WTC11 (cell line): Measurements from ENCODE around the gene MXRA8. TPM values are rescaled to one million over a fixed set of nuclear protein-coding genes. Genes with fewer than 3 reads are reported as not detected.

Experiments
- ATAC-seq: fragments of 200-7000 bp; cut with Tn5 transposase; 2 replicates; pipeline ENCODE4 v1.10.0; 2021; ENCODE audit warnings: mild to moderate bottlenecking, moderate library complexity
- CTCF ChIA-PET: fragments of 300-600 bp; sonication (Branson Sonifier 250); formaldehyde crosslinking; loops from one replicate; lab custom pipeline; 2021; ENCODE audit warnings: antibody characterized with exemption; lab: Charles Lee
- POLR2A ChIA-PET: fragments of 350-600 bp; sonication (Branson Sonifier 250); formaldehyde crosslinking; loops from one replicate; lab custom pipeline; 2021; ENCODE audit warnings: antibody characterized with exemption; lab: Charles Lee
- DNase-seq: peaks from one replicate; pipeline ENCODE4 v3.0.0; 2021; ENCODE audit warnings: low spot score
- H3K27ac Mint-ChIP-seq: 2 replicates; pipeline ENCODE4 v1.8.0; 2021; ENCODE audit warnings: mixed read lengths
- H3K27me3 Mint-ChIP-seq: 2 replicates; pipeline ENCODE4 v1.8.0; 2021; ENCODE audit warnings: low read depth, mild to moderate bottlenecking, moderate library complexity, mixed read lengths
- H3K36me3 Mint-ChIP-seq: 2 replicates; pipeline ENCODE4 v1.8.0; 2021; ENCODE audit warnings: mixed read lengths
- H3K4me1 Mint-ChIP-seq: 2 replicates; pipeline ENCODE4 v1.8.0; 2022; ENCODE audit warnings: mixed read lengths
- H3K4me3 Mint-ChIP-seq: 2 replicates; pipeline ENCODE4 v1.8.0; 2021; ENCODE audit warnings: mild to moderate bottlenecking, moderate library complexity, mixed read lengths
- H3K9me3 Mint-ChIP-seq: 2 replicates; pipeline ENCODE4 v1.8.0; 2021; ENCODE audit warnings: mixed read lengths
- AR ChIP-seq: fragments of 250-450 bp; sonication (Bioruptor Pico); IDR thresholded peaks from 2 replicates; pipeline ENCODE4 v1.9.0; 2021; ENCODE audit warnings: mild to moderate bottlenecking
- ATF1 ChIP-seq: sonication (generic); formaldehyde crosslinking; IDR thresholded peaks from 2 replicates; pipeline ENCODE4 v1.8.1; 2023; ENCODE audit warnings: mild to moderate bottlenecking, moderate library complexity, missing genetic modification reagents
- ATF3 ChIP-seq: sonication (generic); formaldehyde crosslinking; conservative IDR thresholded peaks from 2 replicates; pipeline ENCODE4 v1.8.1; 2022; ENCODE audit warnings: mild to moderate bottlenecking, missing genetic modification reagents
- CREM ChIP-seq: sonication (generic); formaldehyde crosslinking; IDR thresholded peaks from 2 replicates; pipeline ENCODE4 v1.8.1; 2022; ENCODE audit warnings: mild to moderate bottlenecking, missing genetic modification reagents, moderate library complexity
- FOXP4 ChIP-seq: sonication (generic); formaldehyde crosslinking; IDR thresholded peaks from 2 replicates; pipeline ENCODE4 v1.8.0; 2022; ENCODE audit warnings: mild to moderate bottlenecking, missing genetic modification reagents
- IRF2 ChIP-seq: sonication (generic); formaldehyde crosslinking; IDR thresholded peaks from 2 replicates; pipeline ENCODE4 v1.8.0; 2022; ENCODE audit warnings: low read depth, missing genetic modification reagents, borderline replicate concordance
- NR3C1 ChIP-seq: sonication (generic); formaldehyde crosslinking; conservative IDR thresholded peaks from 2 replicates; pipeline ENCODE4 v1.8.1; 2023; ENCODE audit warnings: low read depth, mild to moderate bottlenecking, missing genetic modification reagents
- PREB ChIP-seq: sonication (generic); formaldehyde crosslinking; IDR thresholded peaks from 2 replicates; pipeline ENCODE4 v1.8.1; 2022; ENCODE audit warnings: mild to moderate bottlenecking, missing genetic modification reagents, moderate library complexity, borderline replicate concordance
- RELA ChIP-seq: sonication (generic); formaldehyde crosslinking; IDR thresholded peaks from 2 replicates; pipeline ENCODE4 v1.8.1; 2022; ENCODE audit warnings: missing genetic modification reagents, mild to moderate bottlenecking, borderline replicate concordance
- SP1 ChIP-seq: sonication (generic); formaldehyde crosslinking; conservative IDR thresholded peaks from 2 replicates; pipeline ENCODE4 v1.8.1; 2022; ENCODE audit warnings: missing genetic modification reagents
- TCF7 ChIP-seq: sonication (generic); formaldehyde crosslinking; IDR thresholded peaks from 2 replicates; pipeline ENCODE4 v1.8.0; 2022; ENCODE audit warnings: mild to moderate bottlenecking, low read depth, missing genetic modification reagents, moderate library complexity
- TEAD1 ChIP-seq: sonication (generic); formaldehyde crosslinking; IDR thresholded peaks from 2 replicates; pipeline ENCODE4 v1.8.0; 2022; ENCODE audit warnings: mild to moderate bottlenecking, missing genetic modification reagents
- USF1 ChIP-seq: sonication (generic); formaldehyde crosslinking; IDR thresholded peaks from 2 replicates; pipeline ENCODE4 v1.8.0; 2022; ENCODE audit warnings: mild to moderate bottlenecking, missing genetic modification reagents
- USF2 ChIP-seq: sonication (generic); formaldehyde crosslinking; IDR thresholded peaks from 2 replicates; pipeline ENCODE4 v1.8.1; 2023; ENCODE audit warnings: mild to moderate bottlenecking, missing genetic modification reagents, moderate library complexity
- ZNF425 ChIP-seq: fragments of 250-450 bp; sonication (Bioruptor Pico); conservative IDR thresholded peaks from 2 replicates; pipeline ENCODE4 v1.9.0; 2021; ENCODE audit warnings: mild to moderate bottlenecking
- total RNA-seq: library from RNA; stranded (reverse); gene quantifications from 3 replicates; pipeline ENCODE4 v1.2.3, GENCODE V29; 2021

The MXRA8 gene
- total RNA-seq, 1 experiment from 2014 or later: 6.7 TPM

- POLR2A ChIA-PET: no interaction called here
- H3K4me3 Mint-ChIP-seq: no peak overlapping the region
- DNase-seq (no peak), ATAC-seq (no peak)
- no peaks in the 10 kb centered on the region for H3K27me3 Mint-ChIP-seq
- peak overlapping the region; percentile 3; the same call in 1 of the 2 replicates for H3K27ac Mint-ChIP-seq
- peaks cover 71% of the 10 kb centered on the region for H3K36me3 Mint-ChIP-seq
- H3K9me3 Mint-ChIP-seq: no peaks in the 10 kb centered on the region
- CTCF ChIA-PET: interaction anchor here (0.8 kb wide), 1 partner anchor 46 kb away, joined by 3 read pairs; no protein-coding TSS in a partner anchor
- TF ChIP-seq CREM (CRISPR knock-in tag) (no peak), USF2 (CRISPR knock-in tag) (no peak), RELA (CRISPR knock-in tag) (no peak), FOXP4 (CRISPR knock-in tag) (no peak), IRF2 (CRISPR knock-in tag) (no peak), ZNF425 (CRISPR knock-in tag) (no peak), USF1 (no peak), SP1 (no peak), NR3C1 (CRISPR knock-in tag) (no peak), TCF7 (CRISPR knock-in tag) (no peak), AR (CRISPR knock-in tag) (no peak), TEAD1 (no peak), ATF3 (CRISPR knock-in tag) (no peak), ATF1 (CRISPR knock-in tag) (no peak)
- peaks cover 8% of the 10 kb centered on the region for H3K4me1 Mint-ChIP-seq
Observed at GRCh38 chr1:1395166-1395565, 36.8 kb upstream of the MXRA8 start.

- ATAC-seq: no peak
- ChIA-PET POLR2A (no interaction called here), CTCF (interaction anchor here (0.7 kb wide), 1 partner anchor 26 kb away, joined by 5 read pairs; no protein-coding TSS in a partner anchor)
- H3K27ac Mint-ChIP-seq: no peak overlapping the region
- no peaks in the 10 kb centered on the region for H3K9me3 Mint-ChIP-seq
- no peaks in the 10 kb centered on the region for H3K27me3 Mint-ChIP-seq
- H3K36me3 Mint-ChIP-seq: peaks cover 81% of the 10 kb centered on the region
- no peak for TF ChIP-seq PREB
- no peak for DNase-seq
- H3K4me1 Mint-ChIP-seq: peaks cover 6% of the 10 kb centered on the region
- no peak overlapping the region for H3K4me3 Mint-ChIP-seq
Observed at GRCh38 chr1:1394116-1394515, 35.8 kb upstream of the MXRA8 start.
